Ishikawa (cell line): ENCODE data around the gene NINJ1.
A peak's percentile ranks its signal among the peaks of the same experiment; 100 is the strongest.

Source experiments
- CEBPB ChIP-seq: IDR thresholded peaks from 2 replicates; pipeline ENCODE4 v1.6.1; 2012
- CREB1 ChIP-seq: IDR thresholded peaks from 2 replicates; pipeline ENCODE4 v1.6.1; 2012; ENCODE audit warnings: low read depth
- EGR1 ChIP-seq: IDR thresholded peaks from 2 replicates; pipeline ENCODE4 v1.6.1; 2012
- EP300 ChIP-seq: IDR thresholded peaks from 2 replicates; pipeline ENCODE4 v1.6.1; 2012; ENCODE audit warnings: borderline replicate concordance
- FOXM1 ChIP-seq: IDR thresholded peaks from 2 replicates; pipeline ENCODE4 v1.6.1; 2012; ENCODE audit warnings: low read depth, borderline replicate concordance
- MAX ChIP-seq: IDR thresholded peaks from 2 replicates; pipeline ENCODE4 v1.6.1; 2012
- NFIC ChIP-seq: IDR thresholded peaks from 2 replicates; pipeline ENCODE4 v1.6.1; 2012
- RAD21 ChIP-seq: IDR thresholded peaks from 2 replicates; pipeline ENCODE4 v1.6.1; 2012; ENCODE audit warnings: low read depth
- REST ChIP-seq: IDR thresholded peaks from 2 replicates; pipeline ENCODE4 v1.6.1; 2012; ENCODE audit warnings: low read depth, mild to moderate bottlenecking
- TAF1 ChIP-seq: IDR thresholded peaks from 2 replicates; pipeline ENCODE4 v1.6.1; 2012; ENCODE audit warnings: low read depth, mild to moderate bottlenecking
- TCF12 ChIP-seq: IDR thresholded peaks from 2 replicates; pipeline ENCODE4 v1.6.1; 2012; ENCODE audit warnings: low read depth
- TEAD4 ChIP-seq: IDR thresholded peaks from 2 replicates; pipeline ENCODE4 v1.6.1; 2012
- USF1 ChIP-seq: IDR thresholded peaks from 2 replicates; pipeline ENCODE4 v1.6.1; 2012
- YY1 ChIP-seq: IDR thresholded peaks from 2 replicates; pipeline ENCODE4 v1.6.1; 2012; ENCODE audit warnings: low read depth
- ZBTB7A ChIP-seq: IDR thresholded peaks from 2 replicates; pipeline ENCODE4 v1.6.1; 2012; ENCODE audit warnings: low read depth

Gene NINJ1

GRCh38 chr9:93123561-93124283, 10.3 kb downstream of the NINJ1 start:
- no peak for TF ChIP-seq EGR1
- no peak for TF ChIP-seq EP300
- TF ChIP-seq TAF1 = no peak
- no peak for TF ChIP-seq MAX
- TF ChIP-seq CREB1 = no peak
- TF ChIP-seq CEBPB = no peak
- TF ChIP-seq TCF12 = no peak
- TF ChIP-seq FOXM1 = no peak
- TF ChIP-seq RAD21 = no peak
- no peak for TF ChIP-seq NFIC
- no peak for TF ChIP-seq ZBTB7A
- TF ChIP-seq TEAD4 = no peak
- no peak for TF ChIP-seq REST
- no peak for TF ChIP-seq YY1
- TF ChIP-seq USF1 = no peak

GRCh38 chr9:93122721-93123221, 11.3 kb downstream of the NINJ1 start:
- peak; percentile 51; the same call in 1 of the 2 replicates for TF ChIP-seq MAX
- no peak for TF ChIP-seq EP300
- TF ChIP-seq REST = no peak
- no peak for TF ChIP-seq ZBTB7A
- TF ChIP-seq NFIC = peak; percentile 88
- peak; percentile 69 for TF ChIP-seq USF1
- no peak for TF ChIP-seq TAF1
- TF ChIP-seq EGR1 = no peak
- peak; percentile 48; the same call in 1 of the 2 replicates for TF ChIP-seq TCF12
- no peak for TF ChIP-seq CREB1
- TF ChIP-seq FOXM1 = no peak

GRCh38 chr9:93121316-93122241, 12.5 kb downstream of the NINJ1 start:
- TF ChIP-seq TCF12 (no peak), ZBTB7A (no peak)

- no peak for TF ChIP-seq TCF12
- TF ChIP-seq EGR1 = no peak
- no peak for TF ChIP-seq USF1
- TF ChIP-seq ZBTB7A = no peak
- no peak for TF ChIP-seq CREB1
- TF ChIP-seq FOXM1 = no peak
- no peak for TF ChIP-seq NFIC
- TF ChIP-seq CEBPB = no peak
- TF ChIP-seq TEAD4 = no peak
- TF ChIP-seq REST = no peak
- no peak for TF ChIP-seq TAF1
- no peak for TF ChIP-seq MAX
- no peak for TF ChIP-seq YY1
- no peak for TF ChIP-seq RAD21
- TF ChIP-seq EP300 = no peak
Measured at GRCh38 chr9:93120846-93121315, 13.2 kb downstream of the NINJ1 start.
